ENCODE data around the gene HSP90AB1.

Gene HSP90AB1

GRCh38 chr6:44271406-44271723, 24.5 kb downstream of the HSP90AB1 start:
- CTCF ChIA-PET, result interaction anchor here (0.8 to 9.1 kb wide), 4 partner anchors 34 to 65 kb away, joined by 3 to 234 read pairs (median 4); no protein-coding TSS in a partner anchor
- TF ChIP-seq CTCF (IDR thresholded peaks at IDR 0.05; ENCODE audit: insufficient read depth, low read length, missing control alignments), result no peak
- POLR2A ChIA-PET, result no interaction called here
- DNase-seq (ENCODE audit: low read depth, low spot score), result no peak
- no peak overlapping the region for H3K4me3 ChIP-seq (ENCODE audit: low read depth, low read length)

- no peak for TF ChIP-seq CTCF (IDR thresholded peaks at IDR 0.05; ENCODE audit: insufficient read depth, low read length, missing control alignments)
- no peak overlapping the region for H3K4me3 ChIP-seq (ENCODE audit: low read depth, low read length)
- CTCF ChIA-PET, result interaction anchor here (0.8 to 9.1 kb wide), 3 partner anchors 34 to 64 kb away, joined by 3 to 234 read pairs (median 4); no protein-coding TSS in a partner anchor
- no peak for DNase-seq (ENCODE audit: low read depth, low spot score)
- POLR2A ChIA-PET, result no interaction called here
Measured at GRCh38 chr6:44271914-44272313, 25.0 kb downstream of the HSP90AB1 start.

GRCh38 chr6:44272529-44272928, 25.6 kb downstream of the HSP90AB1 start:
- CTCF ChIA-PET, result interaction anchor here (1.0 to 9.1 kb wide), 2 partner anchors 35 to 63 kb away, joined by 3 to 234 read pairs; no protein-coding TSS in a partner anchor
- no peak for DNase-seq (ENCODE audit: low read depth, low spot score)
- POLR2A ChIA-PET, result no interaction called here
- H3K4me3 ChIP-seq (ENCODE audit: low read depth, low read length), result no peak overlapping the region
- TF ChIP-seq CTCF (IDR thresholded peaks at IDR 0.05; ENCODE audit: insufficient read depth, low read length, missing control alignments), result no peak

GRCh38 chr6:44272999-44273566, 26.2 kb downstream of the HSP90AB1 start:
- no peak for TF ChIP-seq CTCF (IDR thresholded peaks at IDR 0.05; ENCODE audit: insufficient read depth, low read length, missing control alignments)
- no peak overlapping the region for H3K4me3 ChIP-seq (ENCODE audit: low read depth, low read length)
- ChIA-PET POLR2A (no interaction called here), CTCF (interaction anchor here (1.0 to 1.2 kb wide), 3 partner anchors 16 to 67 kb away, joined by 3 to 5 read pairs (median 3); no protein-coding TSS in a partner anchor)
- no peak for DNase-seq (ENCODE audit: low read depth, low spot score)

GRCh38 chr6:44273617-44274016, 26.7 kb downstream of the HSP90AB1 start:
- ChIA-PET CTCF (interaction anchor here (1.0 to 1.2 kb wide), 3 partner anchors 17 to 66 kb away, joined by 3 to 5 read pairs (median 3); no protein-coding TSS in a partner anchor), POLR2A (no interaction called here)
- no peak for TF ChIP-seq CTCF (IDR thresholded peaks at IDR 0.05; ENCODE audit: insufficient read depth, low read length, missing control alignments)
- no peak for DNase-seq (ENCODE audit: low read depth, low spot score)
- no peak overlapping the region for H3K4me3 ChIP-seq (ENCODE audit: low read depth, low read length)

- POLR2A ChIA-PET, result no interaction called here
- H3K4me3 ChIP-seq (ENCODE audit: low read depth, low read length), result no peak overlapping the region
- CTCF ChIA-PET, result interaction anchor here (1.0 to 5.4 kb wide), 3 partner anchors 7 to 102 kb away, joined by 3 to 45 read pairs (median 6); partner anchors contain the start of genes AARS2 and TMEM151B
Measured at GRCh38 chr6:44275271-44275748, 28.4 kb downstream of the HSP90AB1 start.

More at GRCh38 chr6:44275271-44275748, 28.4 kb downstream of the HSP90AB1 start:
- DNase-seq (ENCODE audit: low read depth, low spot score), result no peak
- no peak for TF ChIP-seq CTCF (IDR thresholded peaks at IDR 0.05; ENCODE audit: insufficient read depth, low read length, missing control alignments)

Data from AG04449 (cell line).